Colon (tissue), 2 donors: ENCODE measurements around the gene PLEKHA5.

Experiments
- FAIRE-seq: peaks from 2 replicates; lab custom pipeline; 2012; peaks lifted over from hg19 to GRCh38; lab: Jason Lieb, UNC
- donor health status: control.
- donor health status: control.

The PLEKHA5 gene

GRCh38 chr12:19234171-19234704 lies 104.7 kb downstream of the PLEKHA5 start:
- FAIRE-seq = no peak

- no peak for FAIRE-seq
These were observed 105.7 kb downstream of the PLEKHA5 start for GRCh38 chr12:19234981-19235871.

GRCh38 chr12:19236656-19237055 lies 107.1 kb downstream of the PLEKHA5 start:
- FAIRE-seq = no peak

- no peak for FAIRE-seq
These were observed 109.0 kb downstream of the PLEKHA5 start for GRCh38 chr12:19238540-19238939.

GRCh38 chr12:19239102-19239501 lies 109.6 kb downstream of the PLEKHA5 start:
- no peak for FAIRE-seq

- FAIRE-seq = no peak
These were observed 110.2 kb downstream of the PLEKHA5 start for GRCh38 chr12:19239616-19240234.

- FAIRE-seq = no peak
These were observed 113.0 kb downstream of the PLEKHA5 start for GRCh38 chr12:19242581-19242980.

GRCh38 chr12:19243551-19243950 lies 114.0 kb downstream of the PLEKHA5 start:
- FAIRE-seq = no peak

GRCh38 chr12:19244312-19244711 lies 114.8 kb downstream of the PLEKHA5 start:
- no peak for FAIRE-seq

- no peak for FAIRE-seq
These were observed 115.6 kb downstream of the PLEKHA5 start for GRCh38 chr12:19245106-19245505.

GRCh38 chr12:19245666-19246065 lies 116.1 kb downstream of the PLEKHA5 start:
- FAIRE-seq = no peak

- no peak for FAIRE-seq
These were observed 117.4 kb downstream of the PLEKHA5 start for GRCh38 chr12:19246933-19247332.

- no peak for FAIRE-seq
These were observed 119.5 kb downstream of the PLEKHA5 start for GRCh38 chr12:19248929-19249602.

GRCh38 chr12:19251481-19252132 lies 122.1 kb downstream of the PLEKHA5 start:
- FAIRE-seq = no peak

- no peak for FAIRE-seq
These were observed 130.6 kb downstream of the PLEKHA5 start for GRCh38 chr12:19260135-19260534.

GRCh38 chr12:19261773-19262172 lies 132.2 kb downstream of the PLEKHA5 start:
- FAIRE-seq = no peak

GRCh38 chr12:19263672-19264071 lies 134.1 kb downstream of the PLEKHA5 start:
- FAIRE-seq = no peak

- no peak for FAIRE-seq
These were observed 144.2 kb downstream of the PLEKHA5 start for GRCh38 chr12:19273482-19274330.

- FAIRE-seq = no peak
These were observed 147.2 kb downstream of the PLEKHA5 start for GRCh38 chr12:19276767-19277166.

GRCh38 chr12:19277711-19278110 lies 148.2 kb downstream of the PLEKHA5 start:
- FAIRE-seq = no peak

- FAIRE-seq = no peak
These were observed 148.9 kb downstream of the PLEKHA5 start for GRCh38 chr12:19278407-19278806.
